Stimulated activated CD8-positive, alpha-beta memory T cell treated with anti-CD3 and anti-CD28 coated beads, Interleukin-12 subunit alpha, Interleukin-12 subunit beta, amount 100 ng/mL, for 1 hour (primary cell): Measurements from ENCODE around the gene CDK17.
"Not testable (repeated sequence)": the region's sequence is repeated elsewhere in the genome, so short reads cannot be mapped to it uniquely, and the experiment has no call there.

Source experiments
- DNase-seq: peaks from one replicate; pipeline ENCODE4 v3.0.0-alpha.2; 2020; ENCODE audit warnings: low read depth

Gene CDK17

DNA sequence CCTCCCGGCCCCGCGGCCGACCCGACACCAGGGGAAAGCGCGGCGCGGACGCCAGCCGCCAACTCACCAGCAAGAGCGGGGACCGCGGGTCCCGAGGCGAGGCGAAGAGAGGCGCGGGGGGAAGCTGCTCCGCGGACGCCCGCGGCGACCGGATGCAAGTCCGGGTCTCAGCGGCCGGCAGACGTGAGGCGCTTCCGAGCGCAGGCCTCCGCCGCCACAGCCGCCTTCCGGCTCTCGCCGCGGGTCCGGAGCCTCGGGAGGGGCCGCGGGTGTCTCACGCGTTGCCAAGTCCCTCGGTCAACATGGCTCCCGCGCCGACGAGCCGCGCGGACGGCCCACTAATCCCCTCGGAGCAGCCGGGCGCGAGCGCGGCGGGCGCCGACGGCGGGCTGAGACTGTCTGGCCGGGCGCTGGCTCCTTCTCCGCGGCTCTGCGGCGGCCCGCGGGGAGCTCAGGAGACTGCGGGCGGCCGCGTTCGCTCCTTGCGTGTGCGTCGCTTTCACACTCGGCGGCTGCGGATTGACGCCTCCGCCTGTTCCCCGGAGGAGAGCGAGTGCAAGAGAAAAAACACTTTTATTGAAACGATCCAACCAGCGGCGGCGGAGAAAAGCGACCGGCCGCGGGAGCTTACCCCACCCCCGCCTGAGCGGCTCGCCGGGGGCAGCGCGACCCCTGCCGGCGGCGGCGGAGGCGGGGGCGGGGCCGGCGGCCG, at the start of gene CDK17:
Gene CDK17, minus strand, starts transcription at position 521 of the 712 bp plus-strand sequence. CDS start 65,603 bp downstream, outside the sequence.
- DNase-seq = peak; percentile 82

DNA sequence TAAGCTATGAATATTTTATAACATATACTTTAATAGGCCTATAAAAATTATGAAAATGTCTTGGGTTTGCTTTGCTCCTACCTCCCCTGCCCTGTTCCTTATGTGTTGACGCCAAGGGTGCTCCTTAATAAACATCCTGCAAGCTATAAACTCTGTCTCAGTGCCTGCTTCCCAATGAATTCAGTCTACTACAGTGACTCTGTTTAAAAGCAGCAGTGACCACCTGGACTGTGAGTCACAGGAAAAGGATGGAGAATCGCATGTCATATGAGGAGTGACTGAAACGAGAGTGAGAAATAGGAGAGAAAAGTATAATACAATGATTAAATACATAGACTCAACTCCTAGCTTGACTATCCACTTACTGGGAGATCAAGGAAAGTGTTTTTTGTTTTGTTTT, 48.1 kb upstream of the CDK17 start:
- DNase-seq = no peak

DNA sequence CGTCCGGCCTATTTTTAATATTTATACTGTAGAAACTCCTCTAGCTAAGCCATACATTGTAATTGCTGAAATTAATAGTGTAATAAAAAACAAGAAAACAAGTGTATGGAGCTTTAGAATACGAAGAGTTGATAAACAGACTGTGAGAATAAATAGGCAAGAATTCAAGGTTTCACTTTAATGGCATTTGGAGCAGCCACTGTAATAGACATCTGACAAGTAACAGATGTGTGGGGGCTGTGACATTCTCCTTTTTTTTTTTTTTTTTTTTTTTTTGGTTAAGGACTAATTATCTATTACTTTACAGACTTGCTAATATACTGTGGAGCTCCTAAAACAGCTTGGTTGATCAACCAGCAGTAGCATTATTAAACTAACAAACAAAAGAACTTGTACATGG, 47.0 kb upstream of the CDK17 start:
- no peak for DNase-seq

DNA sequence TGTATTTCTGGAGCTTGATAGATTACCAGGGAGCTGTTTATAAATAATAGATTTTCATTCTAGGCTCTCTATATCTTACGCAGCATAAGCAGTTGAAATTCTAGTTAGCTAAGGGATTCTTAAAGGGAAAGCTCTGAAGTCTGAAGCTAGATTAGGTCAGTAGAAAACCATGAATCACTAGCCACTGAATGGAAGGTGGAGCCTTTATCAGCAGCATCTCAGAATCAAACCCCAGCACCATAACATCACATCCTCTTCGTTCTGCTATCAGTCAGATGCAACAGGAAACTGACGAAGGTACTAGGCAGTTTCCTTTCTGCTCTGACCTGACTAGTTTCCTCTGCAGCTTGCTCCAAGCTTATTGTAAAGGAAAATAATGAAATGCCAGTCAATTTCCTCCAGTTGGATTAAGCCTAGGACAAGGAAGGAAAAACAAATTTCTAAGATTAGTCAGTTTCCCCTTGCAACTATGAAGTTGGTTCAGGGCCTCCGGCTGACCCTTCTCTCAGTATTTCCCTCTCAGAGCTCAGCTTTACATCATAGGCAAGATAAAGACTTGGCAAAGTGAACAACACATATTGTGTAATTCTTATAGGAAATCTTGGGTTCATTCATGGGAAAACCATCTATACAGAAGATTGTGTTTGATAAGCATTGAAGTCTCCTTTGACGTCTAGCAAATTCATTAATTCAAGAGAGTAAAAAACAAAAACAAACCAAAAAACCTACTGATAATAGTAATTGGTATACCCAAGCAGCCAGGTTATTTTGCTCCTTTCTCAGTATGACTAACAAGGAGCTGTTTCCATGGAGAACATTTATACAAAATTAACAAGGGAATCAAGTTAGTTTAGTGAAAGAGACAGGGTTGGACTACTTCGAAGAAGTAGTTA, 45.7 kb upstream of the CDK17 start:
- peak; percentile 50 for DNase-seq

DNA sequence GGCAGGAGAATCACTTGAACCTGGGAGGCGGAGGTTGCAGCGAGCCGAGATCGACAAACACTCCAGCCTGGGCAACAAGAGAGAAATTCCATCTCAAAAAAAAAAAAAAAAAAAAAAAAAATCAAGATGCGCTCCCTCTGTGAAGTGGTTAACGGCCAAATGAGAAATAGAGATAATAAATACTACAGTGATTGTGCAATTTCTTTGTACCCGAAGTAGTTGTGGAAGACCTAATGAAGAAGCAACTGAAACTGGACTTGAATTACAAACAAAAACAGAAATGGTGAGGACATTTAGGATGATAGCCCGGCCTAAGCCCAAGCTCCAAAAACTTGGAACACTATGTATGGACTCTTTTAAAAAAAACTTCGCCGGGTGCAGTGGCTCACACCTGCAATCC, 44.2 kb upstream of the CDK17 start:
- DNase-seq = no peak

DNA sequence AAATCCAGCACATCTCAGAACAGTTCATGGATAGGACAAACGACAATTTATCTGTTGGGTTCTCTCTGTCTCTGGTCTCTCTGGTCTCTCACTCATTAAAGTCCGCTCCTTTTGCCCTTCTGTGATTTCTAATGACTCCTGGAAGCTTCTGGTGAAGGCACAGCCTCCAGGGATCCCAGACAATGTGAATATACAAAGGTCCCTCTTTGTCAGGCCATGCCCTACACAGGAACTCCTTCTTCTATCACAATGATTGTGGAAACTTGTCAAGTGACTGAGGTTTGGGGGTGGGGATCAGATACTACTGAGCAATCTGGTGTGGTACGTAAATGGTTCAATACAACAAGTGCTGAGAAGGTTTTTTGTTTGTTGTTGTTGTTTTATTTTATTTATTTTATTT, 42.7 kb upstream of the CDK17 start:
- no peak for DNase-seq

DNA sequence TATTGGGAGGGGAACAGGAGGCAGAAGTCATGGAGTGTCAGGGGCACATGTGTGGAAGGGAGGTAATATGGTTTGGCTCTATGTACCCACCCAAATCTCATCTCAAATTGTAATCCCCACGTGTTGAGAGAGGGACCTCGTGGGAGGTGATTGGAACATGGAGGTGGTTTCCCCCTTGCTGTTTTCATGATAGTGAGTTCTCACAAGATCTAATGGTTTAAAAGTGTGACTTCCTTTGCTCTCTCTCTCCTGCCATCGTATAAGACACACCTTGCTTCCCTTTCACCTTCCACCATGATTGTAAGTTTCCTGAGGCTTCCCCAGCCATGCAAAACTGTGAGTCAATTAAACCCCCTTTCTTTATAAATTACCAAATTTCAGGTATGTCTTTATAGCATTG, 41.6 kb upstream of the CDK17 start:
- no peak for DNase-seq

DNA sequence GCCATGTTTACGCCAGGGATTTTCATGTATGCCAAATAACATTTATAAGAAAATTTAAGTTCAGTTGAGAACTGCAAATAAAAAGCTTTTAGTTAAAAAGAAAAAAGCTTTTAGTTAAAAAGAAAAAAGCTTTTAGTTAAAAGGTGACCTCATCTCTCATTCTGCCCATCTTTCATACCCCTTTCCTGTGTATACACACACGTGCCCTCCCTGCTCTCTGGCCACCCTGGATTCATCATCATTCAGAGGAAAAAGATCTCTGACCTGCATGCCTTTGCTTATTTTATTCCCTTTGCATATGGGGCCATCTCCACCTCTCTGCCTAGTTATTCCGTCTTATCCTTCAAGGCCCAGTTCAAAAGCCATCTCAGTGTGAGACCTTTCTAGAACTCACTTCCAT, 38.1 kb upstream of the CDK17 start:
- DNase-seq = no peak

DNA sequence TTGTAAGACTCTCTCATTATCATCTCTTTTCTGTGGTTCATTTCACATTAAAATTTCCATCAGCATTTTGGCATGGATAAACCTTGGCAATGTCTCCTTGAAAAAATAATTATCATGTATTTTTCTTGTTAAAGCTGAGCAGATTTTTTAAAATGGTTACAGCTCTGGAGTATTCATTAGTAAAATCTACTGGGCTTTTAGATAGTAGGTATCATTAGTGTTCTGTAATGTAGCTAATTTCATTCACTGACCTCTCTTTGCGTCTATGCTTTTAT, 36.9 kb upstream of the CDK17 start:
- DNase-seq = no peak

DNA sequence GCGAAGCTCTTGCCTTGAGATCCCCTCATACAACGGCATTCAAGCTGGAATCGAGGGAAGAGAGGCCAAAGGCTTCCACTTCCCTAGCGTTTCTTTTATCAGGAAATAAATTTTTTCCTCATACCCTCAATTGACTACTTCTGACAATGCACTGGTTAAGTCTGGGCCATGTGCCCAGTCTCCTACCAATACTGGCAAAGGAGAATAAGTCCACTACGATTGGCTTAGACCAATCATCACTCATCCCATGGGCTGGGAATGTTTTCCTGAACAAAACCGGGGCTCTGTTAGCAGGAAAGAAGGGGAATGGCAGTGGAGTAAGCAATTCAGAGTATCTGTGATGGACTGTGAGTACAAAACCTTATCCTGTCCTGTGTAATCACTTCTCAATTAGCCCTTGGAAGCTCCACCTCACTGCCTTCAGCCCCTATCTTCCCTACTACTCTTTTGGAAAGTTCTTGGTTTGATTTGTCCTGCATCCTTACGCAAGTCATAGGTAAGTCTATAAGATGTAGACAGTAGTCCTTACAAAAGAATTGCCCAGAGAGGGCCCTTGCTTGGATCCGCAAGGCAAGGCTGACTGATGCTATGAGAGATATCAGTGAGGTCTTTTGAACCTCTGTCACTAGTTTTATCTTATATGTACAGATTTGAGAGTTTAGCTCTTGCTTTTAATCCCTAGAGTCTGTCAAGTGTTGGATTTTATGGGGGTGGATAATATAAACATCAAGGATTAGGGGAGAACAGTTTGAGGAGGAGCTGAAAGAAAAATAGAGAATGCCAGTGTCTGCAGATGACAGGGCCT, 36.3 kb upstream of the CDK17 start:
- no peak for DNase-seq

DNA sequence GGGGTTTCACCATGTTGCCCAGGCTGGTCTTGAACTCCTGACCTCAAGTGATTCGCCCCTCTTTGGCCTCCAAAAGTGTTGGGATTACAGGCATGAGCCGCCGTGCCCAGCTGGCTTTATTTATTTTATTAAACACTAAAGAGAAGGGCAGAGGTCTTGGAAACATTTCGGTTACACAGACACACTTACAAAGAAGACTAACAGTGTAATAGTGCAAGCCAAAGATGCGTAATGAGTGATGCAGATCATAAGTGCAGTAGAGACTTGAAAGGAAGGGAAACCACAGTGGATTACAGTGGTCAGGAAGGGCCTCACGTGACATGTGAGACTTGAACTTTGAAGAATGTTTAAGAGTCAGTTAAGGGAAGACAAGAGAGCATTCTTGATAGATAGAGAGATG, 33.9 kb upstream of the CDK17 start:
- peak; percentile 54 for DNase-seq

DNA sequence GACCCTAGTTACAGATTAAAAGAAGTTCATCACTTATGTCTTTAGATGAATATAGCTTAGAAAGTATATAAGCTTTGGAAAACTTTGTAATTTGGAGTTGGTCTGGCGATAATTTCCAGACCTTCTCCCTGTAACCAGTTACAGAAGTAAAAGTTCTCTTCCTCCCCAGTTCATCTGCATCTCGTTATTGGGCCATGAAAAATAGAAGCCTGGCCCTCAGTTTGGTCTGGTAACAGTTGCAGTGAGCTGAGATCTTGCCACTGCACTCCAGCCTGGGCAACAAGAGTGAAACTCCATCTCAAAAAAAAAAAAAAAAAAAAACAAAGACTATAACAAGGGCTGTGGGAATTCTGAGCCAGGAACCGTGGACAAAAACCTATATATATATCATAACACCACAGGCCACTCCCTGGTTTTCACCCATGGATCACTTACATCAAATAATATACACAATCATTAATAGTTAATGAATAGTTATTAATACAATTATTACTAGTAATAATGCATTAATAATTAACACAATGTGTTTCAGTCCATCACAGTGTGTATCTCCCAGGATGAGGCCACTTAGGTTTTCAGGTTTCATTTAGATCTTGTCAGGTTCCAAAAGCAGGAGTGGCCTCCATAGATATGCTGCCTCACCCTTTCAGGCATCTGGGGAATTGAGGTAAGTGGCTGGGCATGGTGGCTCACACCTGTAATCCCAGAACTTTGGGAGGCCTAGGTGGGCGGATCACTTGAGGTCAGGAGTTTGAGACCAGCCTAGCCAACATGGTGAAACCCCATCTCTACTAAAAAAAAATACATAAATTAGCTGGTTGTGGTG, 32.5 kb upstream of the CDK17 start:
- not testable (repeated sequence) for DNase-seq

DNA sequence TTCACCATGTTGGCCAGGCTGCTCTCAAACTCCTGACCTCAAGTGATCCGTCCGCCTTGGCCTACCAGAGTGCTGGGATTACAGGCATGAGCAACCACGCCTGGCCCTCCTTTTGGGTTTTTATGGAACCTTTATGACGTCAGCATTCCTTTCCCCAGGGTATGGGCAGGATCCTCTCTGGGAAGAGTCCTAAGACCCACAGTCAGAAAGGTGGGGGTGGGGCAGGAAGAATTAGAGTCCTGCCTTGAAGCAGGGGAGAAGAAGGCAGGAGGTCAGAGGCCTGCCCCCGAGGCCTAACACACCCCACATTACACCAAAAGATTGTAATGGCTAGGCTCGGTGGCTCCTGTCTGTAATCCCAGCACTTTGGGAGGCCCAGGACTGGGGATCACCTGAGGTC, 30.8 kb upstream of the CDK17 start:
- no peak for DNase-seq

DNA sequence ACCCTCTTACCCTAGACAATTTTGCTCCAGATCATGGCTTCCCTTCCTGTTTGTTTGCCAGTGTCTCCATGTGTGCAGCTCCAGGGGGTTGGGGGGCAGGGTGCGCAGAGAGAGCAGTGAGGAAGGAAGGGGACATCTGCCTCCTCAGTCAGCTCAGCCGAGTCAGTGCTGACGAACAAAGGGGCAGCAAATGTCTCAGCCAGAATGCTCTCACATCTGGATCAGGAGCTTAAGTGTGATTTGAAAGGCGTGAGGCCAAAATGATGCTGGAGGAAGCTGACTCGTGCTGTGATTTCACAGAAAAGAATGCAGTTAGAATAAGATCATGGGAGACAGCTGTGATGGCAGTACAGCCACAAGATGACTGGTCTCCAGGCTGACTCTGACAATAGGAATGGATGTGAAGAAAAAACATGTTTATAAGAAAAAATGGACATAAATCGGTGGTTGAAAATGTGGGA, 27.1 kb upstream of the CDK17 start:
- DNase-seq = no peak

DNA sequence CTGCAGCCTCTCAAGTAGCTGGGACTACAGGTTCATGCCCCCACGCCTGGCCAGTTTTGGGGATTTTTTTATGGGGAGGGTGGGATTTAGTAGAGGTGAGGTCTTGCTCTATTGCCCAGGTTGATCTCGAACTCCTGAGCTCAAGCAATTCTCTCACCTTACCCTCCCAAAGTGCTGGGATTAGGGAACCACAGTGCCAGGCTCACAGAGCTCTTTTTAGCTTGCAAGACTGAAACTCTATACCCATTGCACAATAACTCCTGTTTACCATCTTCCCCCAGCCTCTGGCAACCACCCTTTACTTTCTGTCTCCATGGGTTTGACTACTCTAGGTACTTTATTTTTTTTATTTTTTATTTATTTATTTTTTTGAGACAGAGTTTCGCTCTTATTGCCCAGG, 25.7 kb upstream of the CDK17 start:
- no peak for DNase-seq

DNA sequence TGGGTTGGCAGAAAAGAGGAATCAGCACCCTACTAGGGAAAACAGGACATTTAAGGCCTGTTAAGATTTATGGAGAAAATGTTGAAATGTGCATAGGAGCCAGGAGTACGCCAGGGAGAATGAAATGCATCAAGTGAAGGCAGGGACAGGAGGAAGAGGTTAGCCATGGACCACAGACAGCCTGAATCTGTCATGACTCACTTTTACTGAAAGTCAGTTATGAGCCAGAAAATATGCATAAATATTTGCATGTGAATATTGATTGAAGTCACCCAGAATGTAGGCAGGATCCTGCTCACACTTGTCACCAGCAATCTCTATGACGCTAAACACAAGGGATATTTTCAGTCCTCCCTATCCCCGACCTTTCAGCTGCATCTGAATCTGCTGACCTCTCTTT, 25.1 kb upstream of the CDK17 start:
- no peak for DNase-seq

DNA sequence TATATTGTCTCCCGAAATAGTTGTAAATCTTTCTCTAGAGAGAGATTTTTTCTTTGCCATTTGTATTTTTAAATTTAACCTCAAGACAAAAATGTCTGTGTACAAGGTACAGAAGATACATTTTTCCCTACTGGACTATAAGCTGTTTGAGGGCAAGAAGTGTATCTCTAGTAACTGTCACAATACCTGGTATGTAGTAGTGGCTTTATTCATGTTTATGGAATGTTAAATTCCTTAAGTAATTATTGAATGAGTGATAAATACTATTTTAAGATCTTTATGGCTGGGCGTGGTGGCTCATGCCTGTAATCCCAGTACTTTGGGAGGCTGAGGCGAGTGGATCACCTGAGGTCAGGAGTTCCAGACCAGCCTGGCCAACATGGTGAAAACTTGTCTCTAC, 24.4 kb upstream of the CDK17 start:
- DNase-seq = no peak

DNA sequence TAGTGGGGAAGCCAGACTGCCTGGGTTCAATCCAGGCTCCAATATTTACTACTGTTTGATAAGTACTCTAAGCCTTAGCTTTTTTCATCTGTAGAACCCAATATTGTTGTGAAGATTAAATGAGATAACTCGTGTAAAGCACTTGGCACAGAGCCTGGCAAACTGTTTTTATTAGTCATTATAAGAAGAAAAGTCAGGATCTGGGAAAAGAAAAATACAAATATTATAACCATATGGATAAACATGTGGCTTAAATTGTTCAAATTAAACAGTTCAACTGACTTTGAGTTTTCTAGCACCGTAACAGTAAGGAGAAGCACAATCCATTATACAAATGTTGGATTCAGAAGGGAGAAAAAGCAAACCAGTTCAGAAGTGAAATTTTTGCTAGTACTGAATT, 22.0 kb upstream of the CDK17 start:
- no peak for DNase-seq

DNA sequence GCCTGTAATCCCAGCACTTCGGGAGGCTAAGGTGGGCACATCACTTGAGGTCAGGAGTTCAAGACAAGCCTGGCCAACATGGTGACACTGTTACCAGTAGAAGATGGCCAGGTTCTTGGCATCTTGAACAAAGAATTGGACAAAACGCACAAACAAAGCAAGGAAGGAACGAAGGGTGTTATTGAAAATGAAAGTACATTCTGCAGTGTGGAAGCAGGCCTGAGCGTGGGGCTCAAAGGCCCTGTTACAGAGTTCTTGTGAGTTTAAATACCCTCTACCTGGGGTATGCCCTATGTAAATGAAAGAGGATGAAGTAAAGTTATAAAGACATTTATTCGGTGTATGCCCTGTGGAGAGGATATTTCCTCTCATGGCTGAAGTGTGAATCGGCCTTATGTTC, 20.8 kb upstream of the CDK17 start:
- DNase-seq = no peak

DNA sequence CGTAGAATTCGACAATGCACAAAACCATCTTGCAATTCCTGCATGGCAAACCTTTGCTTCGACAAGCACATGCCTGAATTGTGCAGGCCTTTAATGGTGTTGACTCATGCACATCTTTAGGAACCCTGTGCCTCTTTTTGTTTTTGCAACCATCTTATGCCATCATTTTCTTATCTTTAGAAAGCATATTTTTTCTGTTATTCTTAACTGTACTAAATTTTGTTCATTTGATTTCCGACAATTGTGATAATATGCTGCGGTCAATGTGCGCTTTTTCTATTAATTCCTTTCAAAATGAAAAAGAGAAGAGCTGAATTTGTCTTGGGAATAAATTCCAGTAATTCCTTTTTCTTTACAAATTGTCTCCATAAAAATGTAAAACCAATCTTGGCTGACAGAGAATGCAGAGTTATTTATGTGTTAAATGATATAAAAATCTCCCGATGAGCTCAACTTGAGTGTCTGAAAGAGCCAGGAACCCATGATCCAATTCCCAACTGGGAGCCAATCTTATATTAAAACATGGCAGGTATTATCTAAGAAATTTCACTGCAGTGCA, 20.1 kb upstream of the CDK17 start:
- DNase-seq = no peak

DNA sequence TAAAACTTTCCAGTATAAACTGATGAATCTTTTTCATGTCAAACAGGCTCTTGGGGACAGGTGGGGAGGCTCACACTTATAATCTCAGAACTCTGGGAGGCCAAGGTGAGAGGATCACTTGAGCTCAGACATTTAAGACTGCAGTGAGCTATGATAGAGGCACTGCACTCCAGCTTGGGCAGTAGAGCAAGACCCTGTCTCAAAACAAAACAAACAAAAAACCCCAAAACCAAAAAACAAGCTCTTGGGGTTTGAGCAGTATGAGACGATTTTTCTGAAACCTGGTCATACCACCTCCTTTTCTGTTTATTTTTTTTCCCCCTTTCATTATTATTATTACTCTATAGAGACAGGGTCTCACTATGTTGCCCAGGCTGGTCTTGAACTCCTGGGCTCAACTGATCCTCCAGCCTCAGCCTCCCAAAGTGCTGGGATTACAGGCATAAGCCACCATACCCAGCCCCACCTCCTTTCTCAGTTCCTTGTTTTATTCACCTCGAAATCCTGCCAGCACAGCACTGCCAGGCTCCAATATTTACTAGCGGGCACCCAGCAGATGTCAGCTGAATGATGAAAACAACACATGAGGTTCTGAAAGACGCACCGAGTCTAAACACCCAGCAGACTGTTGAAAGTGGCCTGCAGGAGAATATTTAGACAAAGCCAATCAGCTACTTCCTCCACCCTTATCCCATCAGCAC, 19.5 kb upstream of the CDK17 start:
- no peak for DNase-seq
